Measurements from ENCODE around the gene NACAD.

GRCh38 chr7:45077579-45077978, 11.2 kb downstream of the NACAD start:
- TF ChIP-seq ZNF121 (CRISPR knock-in tag; IDR thresholded peaks at IDR 0.05) (no peak), ARID4B (CRISPR knock-in tag; IDR thresholded peaks at IDR 0.05; ENCODE audit: borderline replicate concordance) (no peak), NR1H2 (CRISPR knock-in tag; IDR thresholded peaks at IDR 0.05) (no peak), CTCF (IDR thresholded peaks at IDR 0.05) (no peak), TEAD4 (CRISPR knock-in tag; IDR thresholded peaks at IDR 0.05) (no peak), ZNF317 (CRISPR knock-in tag; IDR thresholded peaks at IDR 0.05; ENCODE audit: borderline replicate concordance, low read depth) (no peak), ZNF281 (CRISPR knock-in tag; IDR thresholded peaks at IDR 0.05) (no peak), GRHL2 (CRISPR knock-in tag; IDR thresholded peaks at IDR 0.05; ENCODE audit: insufficient replicate concordance, severe bottlenecking) (no peak), ZNF423 (CRISPR knock-in tag; IDR thresholded peaks at IDR 0.05) (no peak), NFE2L1 (CRISPR knock-in tag; IDR thresholded peaks at IDR 0.05) (no peak), ZNF219 (CRISPR knock-in tag; IDR thresholded peaks at IDR 0.05; ENCODE audit: borderline replicate concordance) (no peak), SOX15 (CRISPR knock-in tag; IDR thresholded peaks at IDR 0.05) (no peak), ATF6 (CRISPR knock-in tag; IDR thresholded peaks at IDR 0.05) (no peak), ZNF138 (CRISPR knock-in tag; conservative IDR thresholded peaks at IDR 0.05) (no peak)
